ENCODE data around the gene CYP3A4. TPM values are rescaled to one million over a fixed set of nuclear protein-coding genes. Genes with fewer than 3 reads are reported as not detected.
"Not testable (repeated sequence)": the region's sequence is repeated elsewhere in the genome, so short reads cannot be mapped to it uniquely, and the experiment has no call there.

CYP3A4 gene
- total RNA-seq, 2 donors from 2014 or later: not detected

GRCh38 chr7:99798972-99799371, 15.0 kb upstream of the CYP3A4 start:
- Histone ChIP-seq H3K4me1 (ENCODE audit: control insufficient read depth in 1 of 2, low read depth in 2 of 2) (no peaks in the 10 kb centered on the region), H3K9me3 (no peaks in the 10 kb centered on the region), H3K4me3 (no peak overlapping the region), H3K36me3 (no peaks in the 10 kb centered on the region), H3K27me3 (replicated peaks; ENCODE audit: insufficient read depth) (no peaks in the 10 kb centered on the region), H3K27ac (no peak overlapping the region)
- ATAC-seq (ENCODE audit: insufficient number of reproducible peaks, low FRiP score, low read depth) (no peak), DNase-seq (ENCODE audit: low spot score) (no peak)
- no peak for TF ChIP-seq CTCF (IDR thresholded peaks at IDR 0.05)

- H3K4me1 ChIP-seq (ENCODE audit: control insufficient read depth in 1 of 2, low read depth in 2 of 2); H3K27ac ChIP-seq; ATAC-seq (ENCODE audit: insufficient number of reproducible peaks, low FRiP score, low read depth); H3K9me3 ChIP-seq; H3K36me3 ChIP-seq; H3K27me3 ChIP-seq (replicated peaks; ENCODE audit: insufficient read depth); H3K4me3 ChIP-seq; DNase-seq (ENCODE audit: low spot score): not testable (repeated sequence)
Observed at GRCh38 chr7:99795864-99796263, 11.9 kb upstream of the CYP3A4 start.

GRCh38 chr7:99794585-99795502, 10.9 kb upstream of the CYP3A4 start:
- Histone ChIP-seq H3K27ac (no peak overlapping the region), H3K9me3 (no peaks in the 10 kb centered on the region), H3K4me1 (ENCODE audit: control insufficient read depth in 1 of 2, low read depth in 2 of 2) (no peaks in the 10 kb centered on the region), H3K36me3 (no peaks in the 10 kb centered on the region), H3K27me3 (replicated peaks; ENCODE audit: insufficient read depth) (no peaks in the 10 kb centered on the region), H3K4me3 (no peak overlapping the region)
- DNase-seq (ENCODE audit: low spot score) (no peak), ATAC-seq (ENCODE audit: insufficient number of reproducible peaks, low FRiP score, low read depth) (no peak)
- TF ChIP-seq CTCF (IDR thresholded peaks at IDR 0.05): no peak

- no peak overlapping the region for H3K4me3 ChIP-seq
- no peak overlapping the region for H3K27ac ChIP-seq
- no peak for TF ChIP-seq CTCF (IDR thresholded peaks at IDR 0.05)
- no peaks in the 10 kb centered on the region for H3K9me3 ChIP-seq
- H3K27me3 ChIP-seq (replicated peaks; ENCODE audit: insufficient read depth): no peaks in the 10 kb centered on the region
- DNase-seq (ENCODE audit: low spot score) (no peak), ATAC-seq (ENCODE audit: insufficient number of reproducible peaks, low FRiP score, low read depth) (no peak)
- H3K4me1 ChIP-seq (ENCODE audit: control insufficient read depth in 1 of 2, low read depth in 2 of 2): no peaks in the 10 kb centered on the region
- no peaks in the 10 kb centered on the region for H3K36me3 ChIP-seq
Observed at GRCh38 chr7:99793443-99793842, 9.5 kb upstream of the CYP3A4 start.

- Histone ChIP-seq H3K9me3 (no peaks in the 10 kb centered on the region), H3K4me3 (no peak overlapping the region), H3K36me3 (no peaks in the 10 kb centered on the region), H3K27ac (no peak overlapping the region), H3K4me1 (ENCODE audit: control insufficient read depth in 1 of 2, low read depth in 2 of 2) (no peaks in the 10 kb centered on the region), H3K27me3 (replicated peaks; ENCODE audit: insufficient read depth) (no peaks in the 10 kb centered on the region)
- no peak for TF ChIP-seq CTCF (IDR thresholded peaks at IDR 0.05)
- ATAC-seq (ENCODE audit: insufficient number of reproducible peaks, low FRiP score, low read depth) (no peak), DNase-seq (ENCODE audit: low spot score) (no peak)
Observed at GRCh38 chr7:99792967-99793366, 9.0 kb upstream of the CYP3A4 start.

Measured in thoracic aorta (tissue), 2 donors.